ENCODE results near the gene DCP1B. TPM values are rescaled to one million over a fixed set of nuclear protein-coding genes. Genes with fewer than 3 reads are reported as not detected.

Gene DCP1B
- total RNA-seq, 3 donors from 2014 or later (not counting 1 experiment from before 2014, with no cell fraction given) = 4.7 to 8.5 (median 7.5) TPM

- no peak overlapping the region for H3K4me3 Mint-ChIP-seq
Measured at GRCh38 chr12:1956716-1957115, 47.5 kb downstream of the DCP1B start.

GRCh38 chr12:1949771-1950470 is 54.3 kb downstream of the DCP1B start:
- ATAC-seq (no peak), DNase-seq (no peak)
- no peak for TF ChIP-seq CTCF (IDR thresholded peaks at IDR 0.05)
- H3K4me1 ChIP-seq (ENCODE audit: control insufficient read depth, insufficient read depth, low read length) = no peaks in the 10 kb centered on the region
- peaks cover 51% of the 10 kb centered on the region for H3K36me3 ChIP-seq (ENCODE audit: control insufficient read depth, insufficient read depth, low read length)
- H3K27me3 ChIP-seq (ENCODE audit: control insufficient read depth, insufficient read depth, low read length) = no peaks in the 10 kb centered on the region
- Mint-ChIP-seq H3K4me1 (no peaks in the 10 kb centered on the region), H3K36me3 (no peaks in the 10 kb centered on the region), H3K27me3 (ENCODE audit: low read depth in 2 of 2) (no peaks in the 10 kb centered on the region), H3K9me3 (no peaks in the 10 kb centered on the region), H3K27ac (no peak overlapping the region), H3K4me3 (no peak overlapping the region)
- WGBS (ENCODE audit: insufficient coverage) = 98% methylated on average over 14 of the region's 15 CpGs
- H3K4me3 ChIP-seq (ENCODE audit: low read length) = no peak overlapping the region
- H3K27ac ChIP-seq (ENCODE audit: low read length) = no peak overlapping the region
- intact Hi-C loops (cut with micrococcal nuclease) = no loop called here
- H3K9me3 ChIP-seq (ENCODE audit: control insufficient read depth, insufficient read depth, low read length) = no peaks in the 10 kb centered on the region

More at GRCh38 chr12:1956716-1957115, 47.5 kb downstream of the DCP1B start:
- Mint-ChIP-seq H3K4me1 (no peaks in the 10 kb centered on the region), H3K9me3 (no peaks in the 10 kb centered on the region), H3K27ac (no peak overlapping the region), H3K27me3 (ENCODE audit: low read depth in 2 of 2) (no peaks in the 10 kb centered on the region), H3K36me3 (peaks cover 5% of the 10 kb centered on the region)
- no peak for TF ChIP-seq CTCF (IDR thresholded peaks at IDR 0.05)
- Histone ChIP-seq H3K9me3 (ENCODE audit: control insufficient read depth, insufficient read depth, low read length) (no peaks in the 10 kb centered on the region), H3K4me1 (ENCODE audit: control insufficient read depth, insufficient read depth, low read length) (no peaks in the 10 kb centered on the region), H3K36me3 (ENCODE audit: control insufficient read depth, insufficient read depth, low read length) (peaks cover 21% of the 10 kb centered on the region), H3K27me3 (ENCODE audit: control insufficient read depth, insufficient read depth, low read length) (no peaks in the 10 kb centered on the region), H3K4me3 (ENCODE audit: low read length) (no peak overlapping the region), H3K27ac (ENCODE audit: low read length) (no peak overlapping the region)
- WGBS (ENCODE audit: insufficient coverage) = 100% methylated on average over 3 of the region's 3 CpGs
- intact Hi-C loops (cut with micrococcal nuclease) = no loop called here
- no peak for ATAC-seq
- DNase-seq = no peak

DNA sequence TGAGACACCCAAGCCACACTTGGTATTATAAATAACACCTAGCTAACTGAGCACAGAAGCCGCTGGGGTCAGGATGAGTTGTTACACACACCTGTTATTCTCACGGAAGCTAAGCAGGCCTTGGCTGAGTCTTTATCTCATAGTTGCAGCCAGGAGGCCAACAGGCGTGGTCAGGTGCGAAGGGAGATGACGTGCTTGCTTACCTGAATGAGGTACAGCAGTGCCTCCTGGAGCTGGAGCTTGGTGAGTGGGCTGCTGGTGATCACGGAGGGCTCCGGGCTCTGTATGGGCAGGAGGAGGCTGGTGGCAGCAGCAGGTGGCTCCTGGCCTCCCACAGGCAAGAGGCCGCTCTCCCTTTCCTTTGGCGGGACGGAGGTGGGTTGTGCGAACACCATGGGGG is 55.4 kb downstream of the DCP1B start:
- H3K36me3 ChIP-seq (ENCODE audit: control insufficient read depth, insufficient read depth, low read length) = peaks cover 51% of the 10 kb centered on the region
- H3K9me3 Mint-ChIP-seq = no peaks in the 10 kb centered on the region
- intact Hi-C loops (cut with micrococcal nuclease) = no loop called here
- peak overlapping the region in 1 of 2 donors; percentile 17 for H3K27ac Mint-ChIP-seq
- no peak overlapping the region for H3K4me3 Mint-ChIP-seq
- no peaks in the 10 kb centered on the region for H3K9me3 ChIP-seq (ENCODE audit: control insufficient read depth, insufficient read depth, low read length)
- no peaks in the 10 kb centered on the region for H3K4me1 ChIP-seq (ENCODE audit: control insufficient read depth, insufficient read depth, low read length)
- ATAC-seq (no peak), DNase-seq (no peak)
- no peak overlapping the region for H3K4me3 ChIP-seq (ENCODE audit: low read length)
- H3K36me3 Mint-ChIP-seq = no peaks in the 10 kb centered on the region
- no peaks in the 10 kb centered on the region for H3K27me3 Mint-ChIP-seq (ENCODE audit: low read depth in 2 of 2)
- WGBS (ENCODE audit: insufficient coverage) = 97% methylated on average over 11 of the region's 11 CpGs
- H3K4me1 Mint-ChIP-seq = no peaks in the 10 kb centered on the region
- H3K27me3 ChIP-seq (ENCODE audit: control insufficient read depth, insufficient read depth, low read length) = no peaks in the 10 kb centered on the region
- H3K27ac ChIP-seq (ENCODE audit: low read length) = no peak overlapping the region
- TF ChIP-seq CTCF (IDR thresholded peaks at IDR 0.05) = no peak

GRCh38 chr12:1947081-1947480 is 57.2 kb downstream of the DCP1B start:
- intact Hi-C loops (cut with micrococcal nuclease) = no loop called here
- peaks cover 37% of the 10 kb centered on the region for H3K36me3 ChIP-seq (ENCODE audit: control insufficient read depth, insufficient read depth, low read length)
- no peaks in the 10 kb centered on the region for H3K27me3 ChIP-seq (ENCODE audit: control insufficient read depth, insufficient read depth, low read length)
- H3K27ac ChIP-seq (ENCODE audit: low read length) = no peak overlapping the region
- no peaks in the 10 kb centered on the region for H3K27me3 Mint-ChIP-seq (ENCODE audit: low read depth in 2 of 2)
- 67% methylated on average over 1 of the region's 1 CpG for WGBS (ENCODE audit: insufficient coverage)
- H3K4me1 ChIP-seq (ENCODE audit: control insufficient read depth, insufficient read depth, low read length) = no peaks in the 10 kb centered on the region
- H3K4me1 Mint-ChIP-seq = no peaks in the 10 kb centered on the region
- TF ChIP-seq CTCF (IDR thresholded peaks at IDR 0.05) = no peak
- H3K9me3 ChIP-seq (ENCODE audit: control insufficient read depth, insufficient read depth, low read length) = no peaks in the 10 kb centered on the region
- ATAC-seq (no peak), DNase-seq (no peak)
- no peaks in the 10 kb centered on the region for H3K36me3 Mint-ChIP-seq
- H3K4me3 ChIP-seq (ENCODE audit: low read length) = no peak overlapping the region
- H3K4me3 Mint-ChIP-seq = no peak overlapping the region
- H3K9me3 Mint-ChIP-seq = no peaks in the 10 kb centered on the region
- H3K27ac Mint-ChIP-seq = no peak overlapping the region

Measured in natural killer cell (primary cell).